Mammary epithelial cell (primary cell): ENCODE results near the gene ITIH5.

Experiments used
- EZH2 ChIP-seq: IDR thresholded peaks from 2 replicates; pipeline ENCODE4 v1.6.1; 2012; ENCODE audit warnings: low read length, inconsistent platforms, borderline replicate concordance
- TF ChIP-seq, protein P1 (sequence below), 2 donors: IDR thresholded peaks in 1 of 2; conservative IDR thresholded peaks in 1 of 2; 2 replicates each; pipeline ENCODE4 v1.5.1; 2011 to 2012; ENCODE audit warnings: inconsistent platforms in 2 of 2, low read length in 2 of 2, mild to moderate bottlenecking in 2 of 2, control low read depth in 1 of 2, low read depth in 1 of 2; ENCODE audit not compliant: insufficient read depth in 1 of 2; ENCODE audit errors: extremely low read depth in 1 of 2

DNA sequence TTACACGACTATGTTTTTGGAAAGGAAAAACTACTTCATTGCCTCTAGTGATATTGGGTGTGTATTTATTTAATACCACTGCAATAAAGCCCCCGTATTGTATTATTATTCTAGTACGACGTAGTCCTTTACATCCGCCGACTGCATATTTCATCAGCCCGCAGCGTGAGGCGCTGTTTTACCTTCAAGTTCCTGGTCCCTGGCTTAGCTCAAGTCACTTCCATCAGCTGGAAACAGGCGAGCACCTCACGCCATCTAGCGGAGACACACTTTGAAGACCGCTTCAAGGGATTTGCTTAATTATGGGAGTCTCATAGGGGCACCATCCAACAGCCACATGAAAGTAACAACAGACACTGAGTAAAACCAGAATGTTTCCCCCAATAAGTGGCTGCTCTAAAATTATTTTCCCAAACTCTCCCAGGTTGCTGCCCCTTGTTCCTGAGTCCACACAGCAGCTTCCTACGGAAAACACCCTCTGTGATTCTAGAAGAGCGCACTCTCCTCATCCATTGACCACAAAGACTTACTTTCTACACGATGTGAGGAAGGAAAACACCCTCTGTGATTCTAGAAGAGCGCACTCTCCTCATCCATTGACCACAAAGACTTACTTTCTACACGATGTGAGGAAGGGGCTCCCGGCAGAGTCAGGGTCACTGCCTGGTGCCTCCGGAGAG, 20.6 kb upstream of the ITIH5 start:
- no peak for TF ChIP-seq EZH2
- TF ChIP-seq, protein P1, sequence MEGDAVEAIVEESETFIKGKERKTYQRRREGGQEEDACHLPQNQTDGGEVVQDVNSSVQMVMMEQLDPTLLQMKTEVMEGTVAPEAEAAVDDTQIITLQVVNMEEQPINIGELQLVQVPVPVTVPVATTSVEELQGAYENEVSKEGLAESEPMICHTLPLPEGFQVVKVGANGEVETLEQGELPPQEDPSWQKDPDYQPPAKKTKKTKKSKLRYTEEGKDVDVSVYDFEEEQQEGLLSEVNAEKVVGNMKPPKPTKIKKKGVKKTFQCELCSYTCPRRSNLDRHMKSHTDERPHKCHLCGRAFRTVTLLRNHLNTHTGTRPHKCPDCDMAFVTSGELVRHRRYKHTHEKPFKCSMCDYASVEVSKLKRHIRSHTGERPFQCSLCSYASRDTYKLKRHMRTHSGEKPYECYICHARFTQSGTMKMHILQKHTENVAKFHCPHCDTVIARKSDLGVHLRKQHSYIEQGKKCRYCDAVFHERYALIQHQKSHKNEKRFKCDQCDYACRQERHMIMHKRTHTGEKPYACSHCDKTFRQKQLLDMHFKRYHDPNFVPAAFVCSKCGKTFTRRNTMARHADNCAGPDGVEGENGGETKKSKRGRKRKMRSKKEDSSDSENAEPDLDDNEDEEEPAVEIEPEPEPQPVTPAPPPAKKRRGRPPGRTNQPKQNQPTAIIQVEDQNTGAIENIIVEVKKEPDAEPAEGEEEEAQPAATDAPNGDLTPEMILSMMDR (conservative IDR thresholded peaks at IDR 0.05 in 1 of 2, IDR thresholded peaks at IDR 0.05 in 1 of 2; ENCODE audit: extremely low read depth in 1 of 2, insufficient read depth in 1 of 2, low read depth in 1 of 2, low read length in 2 of 2), result peak; percentile 83 to 91
